ENCODE results near the gene HORMAD2.
"Not testable (repeated sequence)": the region's sequence is repeated elsewhere in the genome, so short reads cannot be mapped to it uniquely, and the experiment has no call there.

The HORMAD2 gene

GRCh38 chr22:30210235-30210909, 130.1 kb downstream of the HORMAD2 start:
- no peak for TF ChIP-seq CTCF (IDR thresholded peaks at IDR 0.05; ENCODE audit: low read depth, low read length)
- H3K4me3 ChIP-seq (ENCODE audit: low read depth, low read length), result no peak overlapping the region

GRCh38 chr22:30211124-30211820, 131.0 kb downstream of the HORMAD2 start:
- no peak for TF ChIP-seq CTCF (IDR thresholded peaks at IDR 0.05; ENCODE audit: low read depth, low read length)
- H3K4me3 ChIP-seq (ENCODE audit: low read depth, low read length), result no peak overlapping the region

- no peak for TF ChIP-seq CTCF (IDR thresholded peaks at IDR 0.05; ENCODE audit: low read depth, low read length)
- no peak overlapping the region for H3K4me3 ChIP-seq (ENCODE audit: low read depth, low read length)
Measured at GRCh38 chr22:30212363-30212995, 132.2 kb downstream of the HORMAD2 start.

- H3K4me3 ChIP-seq (ENCODE audit: low read depth, low read length), result no peak overlapping the region
- no peak for TF ChIP-seq CTCF (IDR thresholded peaks at IDR 0.05; ENCODE audit: low read depth, low read length)
Measured at GRCh38 chr22:30212996-30213441, 132.8 kb downstream of the HORMAD2 start.

- no peak overlapping the region for H3K4me3 ChIP-seq (ENCODE audit: low read depth, low read length)
- no peak for TF ChIP-seq CTCF (IDR thresholded peaks at IDR 0.05; ENCODE audit: low read depth, low read length)
Measured at GRCh38 chr22:30214703-30215407, 134.6 kb downstream of the HORMAD2 start.

- not testable (repeated sequence) for H3K4me3 ChIP-seq (ENCODE audit: low read depth, low read length)
Measured at GRCh38 chr22:30216272-30216671, 136.0 kb downstream of the HORMAD2 start.

GRCh38 chr22:30216710-30217109, 136.4 kb downstream of the HORMAD2 start:
- no peak overlapping the region for H3K4me3 ChIP-seq (ENCODE audit: low read depth, low read length)
- TF ChIP-seq CTCF (IDR thresholded peaks at IDR 0.05; ENCODE audit: low read depth, low read length), result no peak

Data from WI38 (cell line).